HL-60 (cell line): ENCODE measurements around the gene TICAM1.

ENCODE experiments used
- DNase-seq, 2 experiments: peaks; one replicate each; pipeline ENCODE4 v3.0.0-alpha.2; 2010 to 2020; ENCODE audit warnings: low read depth in 1 of 2, low spot score in 1 of 2
- H3K27ac ChIP-seq: fragments of 250-450 bp; sonication (Bioruptor Pico); replicated peaks from 2 replicates; pipeline ENCODE4 v1.5.1; 2020; ENCODE audit warnings: mild to moderate bottlenecking, moderate library complexity
- H3K27me3 ChIP-seq: fragments of 250-450 bp; sonication (Bioruptor Pico); 2 replicates; pipeline ENCODE4 v1.5.1; 2021; ENCODE audit warnings: mild to moderate bottlenecking, moderate library complexity; ENCODE audit not compliant: insufficient read depth, poor library complexity, severe bottlenecking
- H3K4me3 ChIP-seq: replicated peaks from 2 replicates; pipeline ENCODE4 v1.5.1; 2011; ENCODE audit warnings: mild to moderate bottlenecking, control low read depth, low read length; ENCODE audit not compliant: insufficient read depth
- CTCF ChIP-seq: IDR thresholded peaks from one replicate; pipeline ENCODE4 v1.5.1; 2011; ENCODE audit warnings: low read length, control low read depth, inconsistent platforms; ENCODE audit not compliant: insufficient read depth
- GABPA ChIP-seq: IDR thresholded peaks from 2 replicates; pipeline ENCODE4 v1.6.1; 2012; ENCODE audit warnings: low read depth
- POLR2AphosphoS5 ChIP-seq: IDR thresholded peaks from 2 replicates; pipeline ENCODE4 v1.6.1; 2012; ENCODE audit warnings: low read depth
- REST ChIP-seq: IDR thresholded peaks from 2 replicates; pipeline ENCODE4 v1.6.1; 2012; ENCODE audit warnings: low read depth; ENCODE audit not compliant: insufficient replicate concordance
- SPI1 ChIP-seq: IDR thresholded peaks from 2 replicates; pipeline ENCODE4 v1.6.1; 2012; ENCODE audit warnings: low read depth, mild to moderate bottlenecking, borderline replicate concordance
- long read RNA-seq: library from polyadenylated mRNA; unstranded; transcript quantifications from one replicate; pipeline ENCODE4 v2.0.0, GENCODE V29; 2020

The TICAM1 gene
- long read RNA-seq, partial matches to known transcripts, result 0 of 9 reads
- long read RNA-seq, other reads (novel, unspliced or antisense), result 7 of 9 reads

- no peaks in the 10 kb centered on the region for H3K27me3 ChIP-seq
- peak; percentile 37 to 75 for DNase-seq
- TF ChIP-seq POLR2AphosphoS5 (peak; percentile 54; the same call in 1 of the 2 replicates), CTCF (no peak)
- H3K27ac ChIP-seq, result peak within 1 kb of the TSS; percentile 63
- peak within 1 kb of the TSS; percentile 82 for H3K4me3 ChIP-seq
These were observed at the start of gene TICAM1 for GRCh38 chr19:4831304-4831978. Gene TICAM1, minus strand, starts transcription at chr19:4831712. Its CDS starts 13,335 bp downstream, at chr19:4818377.

GRCh38 chr19:4879041-4879440 is 47.5 kb upstream of the TICAM1 start:
- Histone ChIP-seq H3K4me3 (no peak overlapping the region), H3K27me3 (no peaks in the 10 kb centered on the region), H3K27ac (no peak overlapping the region)
- no peak for TF ChIP-seq CTCF
- TF ChIP-seq GABPA, result no peak
- TF ChIP-seq SPI1, result no peak
- TF ChIP-seq REST, result no peak
- no peak for TF ChIP-seq POLR2AphosphoS5
- DNase-seq, result no peak

- Histone ChIP-seq H3K4me3 (no peak overlapping the region), H3K27me3 (no peaks in the 10 kb centered on the region), H3K27ac (no peak overlapping the region)
- peak in 1 of 2 experiments; percentile 30 for DNase-seq
- 0 out of 2 replicates have a peak, but pooled peaks have one; percentile 34 for TF ChIP-seq SPI1
- no peak for TF ChIP-seq GABPA
- TF ChIP-seq POLR2AphosphoS5, result peak; percentile 82
- TF ChIP-seq REST, result no peak
- TF ChIP-seq CTCF, result no peak
These were observed 47.0 kb upstream of the TICAM1 start for GRCh38 chr19:4878491-4878968.
